Raji (cell line): ENCODE results near the gene CTR9.

Experiments used
- POLR2A ChIP-seq: IDR thresholded peaks from 2 replicates; pipeline ENCODE4 v1.6.1; 2011; ENCODE audit warnings: low read depth, low read length, control low read depth; ENCODE audit not compliant: insufficient read depth

Gene CTR9

GRCh38 chr11:10728789-10729472 is 22.1 kb upstream of the CTR9 start:
- no peak for TF ChIP-seq POLR2A

- TF ChIP-seq POLR2A: no peak
These were observed 20.9 kb upstream of the CTR9 start for GRCh38 chr11:10730151-10730550.

GRCh38 chr11:10731064-10731680 is 19.9 kb upstream of the CTR9 start:
- no peak for TF ChIP-seq POLR2A

DNA sequence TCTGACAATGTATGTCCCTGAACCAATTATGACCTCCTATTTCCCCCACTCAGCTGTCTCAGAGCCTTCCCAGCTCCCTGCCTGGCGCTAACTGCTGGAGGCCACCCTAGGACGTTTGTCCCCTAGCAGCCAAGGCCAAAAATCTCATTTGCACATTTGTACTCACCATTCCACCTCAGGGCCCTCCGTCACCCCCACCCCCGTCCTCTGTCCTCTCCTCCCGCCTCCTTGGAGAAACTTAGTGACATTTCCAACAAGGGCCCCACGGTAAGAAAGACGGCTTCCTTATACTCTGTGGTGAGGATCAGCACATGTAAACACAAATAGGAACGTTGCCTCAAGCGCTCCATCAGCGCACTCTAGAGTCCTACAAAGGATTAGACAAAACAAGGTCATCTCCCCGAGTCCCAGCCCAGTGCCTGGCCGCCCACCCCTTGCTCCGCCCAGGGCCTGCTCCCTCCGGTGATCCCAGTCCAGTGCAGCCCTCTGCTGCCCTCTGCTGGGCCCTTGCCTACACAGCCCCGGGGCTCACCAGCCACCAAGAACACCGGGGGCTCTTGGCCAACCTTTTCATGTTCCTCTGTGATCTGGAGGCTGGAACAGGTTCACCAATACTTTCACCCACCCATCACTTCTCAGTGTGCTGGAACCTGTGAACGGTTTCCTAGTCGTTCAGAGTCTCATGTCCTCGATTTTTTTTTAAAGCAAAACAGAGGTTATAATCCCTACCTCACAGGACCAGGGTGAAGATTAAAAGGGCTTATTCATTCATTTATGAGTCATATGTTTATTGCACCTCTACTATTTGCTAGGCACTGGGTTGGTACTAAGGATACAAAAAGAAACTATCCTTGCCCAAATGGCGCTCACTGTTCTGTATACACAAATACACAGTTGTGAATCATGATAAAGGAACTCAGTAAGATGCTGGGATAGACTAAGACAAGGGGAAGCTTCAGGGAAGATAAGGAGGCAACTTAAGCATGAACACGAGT is 15.3 kb upstream of the CTR9 start:
- no peak for TF ChIP-seq POLR2A

DNA sequence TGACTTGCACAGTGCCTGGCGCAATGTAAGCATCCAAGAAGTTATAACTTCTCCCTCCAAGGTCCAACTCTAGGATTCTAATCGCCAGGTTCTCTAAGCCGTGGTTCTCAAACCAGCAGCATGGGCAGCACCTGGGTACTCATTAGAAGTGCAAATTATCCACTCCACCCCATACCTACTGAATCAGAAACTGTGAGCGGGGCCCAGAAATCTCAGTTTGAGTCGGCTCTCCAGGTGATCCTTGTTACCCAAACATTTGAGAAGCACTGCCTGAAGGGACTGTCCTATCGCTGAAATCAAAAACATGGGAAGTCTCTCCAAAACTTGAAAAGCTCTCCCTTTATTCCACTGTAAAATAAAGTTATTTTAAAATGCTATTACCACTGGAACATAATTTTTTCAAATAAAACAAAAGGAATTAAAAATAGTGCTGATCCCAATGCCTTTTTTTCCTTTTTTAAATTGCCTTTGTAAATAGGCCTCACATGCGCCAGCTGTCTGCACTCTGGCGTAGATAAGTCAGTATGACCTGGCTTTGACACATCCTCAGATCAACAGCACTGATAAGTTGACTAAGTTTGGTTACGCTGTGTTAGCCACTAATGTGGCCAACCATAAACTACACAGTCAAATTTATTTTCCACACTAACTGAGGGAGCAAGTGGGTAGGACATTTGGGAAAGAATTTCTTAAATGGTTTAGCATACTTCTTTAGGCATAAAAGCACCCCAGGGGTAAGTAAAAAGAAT is 8.4 kb upstream of the CTR9 start:
- TF ChIP-seq POLR2A: no peak

GRCh38 chr11:10743354-10744000 is 7.6 kb upstream of the CTR9 start:
- no peak for TF ChIP-seq POLR2A

DNA sequence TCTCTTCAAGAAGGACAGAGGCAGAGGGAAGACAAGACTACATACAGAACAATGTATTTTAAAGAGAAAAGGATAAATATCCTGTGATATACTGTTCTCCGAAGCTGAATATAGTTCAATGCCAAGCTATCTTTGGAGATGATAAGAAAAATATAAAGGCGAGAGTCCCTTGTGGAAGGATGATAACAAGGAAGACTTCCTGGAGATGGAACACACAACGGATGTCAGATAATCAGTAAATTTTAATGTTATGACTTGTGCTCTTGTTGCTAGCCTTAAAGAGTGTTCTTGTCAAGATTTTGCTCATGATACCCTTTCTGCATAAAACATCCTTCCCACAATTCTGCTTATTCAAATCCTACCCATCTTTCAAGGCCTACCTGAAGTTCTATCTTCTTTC is 6.8 kb upstream of the CTR9 start:
- no peak for TF ChIP-seq POLR2A

GRCh38 chr11:10746871-10747270 is 4.2 kb upstream of the CTR9 start:
- no peak for TF ChIP-seq POLR2A

DNA sequence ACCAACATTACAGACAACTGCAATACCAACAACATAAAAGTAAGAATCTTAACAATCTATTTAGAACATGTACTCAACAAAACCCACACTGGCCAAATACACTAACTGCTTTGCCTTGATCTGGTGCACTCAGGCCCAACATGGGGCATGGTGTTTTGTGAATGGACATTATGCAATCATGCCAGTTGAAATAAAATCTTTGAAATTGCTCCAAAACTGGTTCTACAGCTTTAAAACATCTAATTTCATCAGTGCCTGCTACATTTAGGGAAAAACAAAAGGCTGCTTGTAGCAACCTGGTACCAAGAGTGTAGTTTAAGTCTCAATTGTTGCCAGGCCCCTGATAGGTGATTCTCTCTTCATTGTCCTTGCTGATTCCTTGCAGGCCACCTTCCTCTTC is 3.3 kb upstream of the CTR9 start:
- no peak for TF ChIP-seq POLR2A

DNA sequence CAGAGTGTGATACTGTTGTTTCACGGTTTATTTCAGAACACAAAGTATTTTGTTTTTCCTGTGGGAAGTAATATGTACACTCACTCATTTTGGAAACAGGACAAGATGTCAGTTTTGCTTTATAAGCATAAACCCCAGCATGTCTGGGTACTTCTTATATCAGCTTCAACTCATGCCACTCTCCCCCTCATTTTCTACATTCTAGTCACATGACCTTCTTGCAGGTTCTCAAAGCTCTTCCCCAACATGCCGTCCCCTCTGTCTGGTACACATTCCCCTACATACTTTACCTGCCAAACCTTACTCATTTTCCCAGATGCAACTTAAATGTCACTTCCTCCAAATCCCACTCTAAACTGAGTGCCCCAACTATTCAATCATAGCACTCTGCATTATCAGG is 1.6 kb upstream of the CTR9 start:
- TF ChIP-seq POLR2A: no peak

DNA sequence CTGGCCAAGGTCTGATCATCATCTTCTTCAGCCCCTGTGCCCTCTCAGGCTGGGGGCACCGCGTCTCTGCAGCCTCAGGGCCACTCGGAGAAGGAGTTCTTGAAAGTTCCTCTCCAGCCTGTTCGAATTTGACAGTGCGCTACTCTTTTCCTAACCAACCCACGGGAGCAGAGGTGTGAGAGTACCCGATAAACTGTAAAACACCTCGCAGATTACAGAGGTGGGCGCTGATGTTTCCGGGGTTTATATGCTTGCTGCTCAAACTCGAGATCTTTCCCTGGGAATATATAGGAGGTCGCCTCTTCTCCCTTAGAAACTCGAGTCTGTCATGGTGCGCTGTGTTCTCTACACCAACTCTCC is 515 bp downstream of the CTR9 start:
- no peak for TF ChIP-seq POLR2A

DNA sequence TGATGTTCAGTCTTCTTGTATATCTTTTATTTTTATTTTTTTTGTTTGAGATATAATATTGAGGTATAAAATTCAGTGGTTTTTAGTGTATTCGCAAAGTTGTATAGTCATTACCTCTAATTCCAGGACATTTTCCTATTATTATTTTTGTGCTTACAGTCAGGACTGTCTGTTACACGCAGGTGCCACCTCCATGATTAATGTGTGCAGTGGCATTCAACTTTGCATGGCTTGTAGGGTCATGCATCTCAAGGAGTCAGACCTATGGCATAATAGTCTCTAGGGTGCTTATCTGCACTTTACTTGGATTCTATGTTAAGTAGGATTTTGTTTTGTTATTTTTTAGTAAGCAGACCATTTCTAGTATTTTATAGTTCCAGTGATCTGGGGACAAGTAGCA is 1.0 kb downstream of the CTR9 start:
- no peak for TF ChIP-seq POLR2A

- no peak for TF ChIP-seq POLR2A
These were observed 1.4 kb downstream of the CTR9 start for GRCh38 chr11:10752486-10752885.

- no peak for TF ChIP-seq POLR2A
These were observed 7.9 kb downstream of the CTR9 start for GRCh38 chr11:10758957-10759356.

GRCh38 chr11:10761085-10761698 is 10.1 kb downstream of the CTR9 start:
- no peak for TF ChIP-seq POLR2A

DNA sequence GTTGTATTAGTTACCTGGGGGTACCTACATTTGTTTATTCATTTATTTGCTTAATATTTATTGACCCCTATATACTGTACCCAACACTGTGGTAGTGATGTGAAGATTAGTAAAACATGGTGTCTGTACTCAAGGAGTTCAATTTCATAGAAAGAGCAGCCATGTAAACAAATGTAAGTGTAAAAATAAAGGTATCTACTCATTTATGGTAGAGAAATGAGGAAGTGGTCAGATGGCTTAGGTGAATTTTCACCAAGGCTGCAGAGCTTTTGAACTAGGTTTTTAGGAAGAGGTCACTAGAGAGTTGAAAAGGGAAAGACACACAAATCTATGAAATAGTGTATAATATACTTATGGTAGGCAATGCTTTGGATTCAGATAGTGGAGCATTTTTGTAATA is 11.1 kb downstream of the CTR9 start:
- no peak for TF ChIP-seq POLR2A
